Measurements from ENCODE around the gene KLK4. TPM values are rescaled to one million over a fixed set of nuclear protein-coding genes. Genes with fewer than 3 reads are reported as not detected.

The KLK4 gene
- total and polyA plus RNA-seq, 2 of the 4 experiments (the other 2 are of a cell fraction) = not detected

DNA sequence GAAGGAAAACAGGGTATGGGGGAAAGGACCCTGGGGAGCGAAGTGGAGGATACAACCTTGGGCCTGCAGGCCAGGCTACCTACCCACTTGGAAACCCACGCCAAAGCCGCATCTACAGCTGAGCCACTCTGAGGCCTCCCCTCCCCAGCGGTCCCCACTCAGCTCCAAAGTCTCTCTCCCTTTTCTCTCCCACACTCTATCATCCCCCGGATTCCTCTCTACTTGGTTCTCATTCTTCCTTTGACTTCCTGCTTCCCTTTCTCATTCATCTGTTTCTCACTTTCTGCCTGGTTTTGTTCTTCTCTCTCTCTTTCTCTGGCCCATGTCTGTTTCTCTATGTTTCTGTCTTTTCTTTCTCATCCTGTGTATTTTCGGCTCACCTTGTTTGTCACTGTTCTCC is 53.8 kb downstream of the KLK4 start:
- no peak overlapping the region for H2AK9ac ChIP-seq (replicated peaks; ENCODE audit: low read depth, low read length, poor library complexity)
- H3K9me3 ChIP-seq (ENCODE audit: control insufficient read depth, insufficient read depth, low read length) = 0 out of 2 replicates have a peak, but pooled peaks cover 4% of the 10 kb centered on the region
- intact Hi-C loops (cut with micrococcal nuclease) (no loop called here), in situ Hi-C loops (cut with MboI; ENCODE audit: low sequenced_read_pairs) (no loop called here), dilution Hi-C loops (cut with HindIII; ENCODE audit: low sequenced_read_pairs, unreplicated experiment) (no loop called here)
- 70% methylated on average over 2 of the region's 6 CpGs; no CpG with 5 or more reads in 1 of the 2 experiments for WGBS, 2 experiments (ENCODE audit: extremely low coverage in 2 of 2, insufficient read length in 1 of 2)
- H3K23ac ChIP-seq (ENCODE audit: low read depth, low read length) = no peak overlapping the region
- no peaks in the 10 kb centered on the region for H4K20me1 ChIP-seq (ENCODE audit: insufficient read depth, low read length)
- DNase-seq = no peak
- no peak overlapping the region for H3K18ac ChIP-seq (ENCODE audit: low read depth, low read length)
- H4K8ac ChIP-seq (ENCODE audit: low read depth in 2 of 2, low read length in 2 of 2) = no peak overlapping the region
- no peak overlapping the region for H2AFZ ChIP-seq (replicated peaks; ENCODE audit: low read length, poor library complexity)
- no peak overlapping the region for H3K56ac ChIP-seq (ENCODE audit: extremely low read depth, insufficient read depth, low read length)
- TF ChIP-seq MAFK (IDR thresholded peaks at IDR 0.05; ENCODE audit: low read depth, low read length) (no peak), BHLHE40 (IDR thresholded peaks at IDR 0.05; ENCODE audit: low read depth, low read length) (no peak), SMC3 (IDR thresholded peaks at IDR 0.05; ENCODE audit: low read depth, low read length) (no peak)
- TF ChIP-seq, protein P1, sequence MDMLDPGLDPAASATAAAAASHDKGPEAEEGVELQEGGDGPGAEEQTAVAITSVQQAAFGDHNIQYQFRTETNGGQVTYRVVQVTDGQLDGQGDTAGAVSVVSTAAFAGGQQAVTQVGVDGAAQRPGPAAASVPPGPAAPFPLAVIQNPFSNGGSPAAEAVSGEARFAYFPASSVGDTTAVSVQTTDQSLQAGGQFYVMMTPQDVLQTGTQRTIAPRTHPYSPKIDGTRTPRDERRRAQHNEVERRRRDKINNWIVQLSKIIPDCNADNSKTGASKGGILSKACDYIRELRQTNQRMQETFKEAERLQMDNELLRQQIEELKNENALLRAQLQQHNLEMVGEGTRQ (IDR thresholded peaks at IDR 0.05; ENCODE audit: low read depth, low read length) = no peak
- no peak for ATAC-seq (ENCODE audit: low read depth)
- H2BK5ac ChIP-seq (ENCODE audit: low read depth, low read length, poor library complexity, severe bottlenecking) = no peak overlapping the region
- CTCF ChIA-PET = no interaction called here
- no peak overlapping the region for H2BK15ac ChIP-seq (ENCODE audit: low read depth, low read length)
- H3K36me3 ChIP-seq (ENCODE audit: control insufficient read depth, insufficient read depth, low read length) = no peaks in the 10 kb centered on the region
- H3K9me1 ChIP-seq (ENCODE audit: insufficient read depth, low read length) = no peaks in the 10 kb centered on the region
- H4K91ac ChIP-seq (ENCODE audit: insufficient read depth, low read depth, low read length) = no peak overlapping the region
- no peaks in the 10 kb centered on the region for H3K4me1 ChIP-seq (ENCODE audit: control insufficient read depth, insufficient read depth, low read length)
- no peak overlapping the region for H2AK5ac ChIP-seq (ENCODE audit: low read depth, low read length)
- no peak overlapping the region for H3K4me3 ChIP-seq (ENCODE audit: insufficient read depth, low read depth, low read length)
- no peak overlapping the region for H2BK20ac ChIP-seq (ENCODE audit: low read depth, low read length)
- no peak overlapping the region for H3K4ac ChIP-seq (ENCODE audit: low read depth, low read length)
- POLR2A ChIA-PET (ENCODE audit: unreplicated experiment) = no interaction called here
- H3K27ac ChIP-seq (ENCODE audit: insufficient read depth, low read length) = no peak overlapping the region
- no peak overlapping the region for H4K5ac ChIP-seq (ENCODE audit: low read depth, low read length)
- H3K4me2 ChIP-seq (ENCODE audit: low read depth, low read length) = no peak overlapping the region
- no peak overlapping the region for H2BK120ac ChIP-seq (ENCODE audit: low read depth, low read length)
- H3K9ac ChIP-seq (ENCODE audit: low read depth, low read length) = no peak overlapping the region
- peaks cover 4% of the 10 kb centered on the region; the same call in 1 of the 2 replicates for H3K27me3 ChIP-seq (ENCODE audit: control insufficient read depth, insufficient read depth, low read length)
- H3K79me1 ChIP-seq (ENCODE audit: low read depth in 1 of 2, low read length in 2 of 2) = no peaks in the 10 kb centered on the region
- no peak overlapping the region for H3K14ac ChIP-seq (replicated peaks; ENCODE audit: low read depth, low read length)
- no TSS peak for BruUV-seq (replicated peaks)

Other genes with a start within 250 kb of the KLK4 start
- gene SHANK1, start 191.6 kb downstream of the KLK4 start, total RNA-seq (2012; rRNA removed) = 4.7 and 6.1 TPM in 2 replicates
- 6.7 and 7.6 TPM in 2 replicates for gene SHANK1, start 191.6 kb downstream of the KLK4 start, polyA plus RNA-seq (2012; rRNA removed)
- 17.0 and 19.2 TPM in 2 replicates for gene CLEC11A, start 188.0 kb downstream of the KLK4 start, total RNA-seq (2012; rRNA removed)
- 152 and 223 TPM in 2 replicates for gene CLEC11A, start 188.0 kb downstream of the KLK4 start, polyA plus RNA-seq (2012; rRNA removed)
- not detected in 2 replicates for gene GPR32, start 140.9 kb downstream of the KLK4 start, total RNA-seq (2012; rRNA removed)
- not detected in 2 replicates for gene GPR32, start 140.9 kb downstream of the KLK4 start, polyA plus RNA-seq (2012; rRNA removed)
- gene ACP4, start 121.0 kb downstream of the KLK4 start, total RNA-seq (2012; rRNA removed) = not detected in 2 replicates
- gene ACP4, start 121.0 kb downstream of the KLK4 start, polyA plus RNA-seq (2012; rRNA removed) = not detected in 2 replicates
- not detected in 2 replicates for gene KLK1, start 87.6 kb downstream of the KLK4 start, total RNA-seq (2012; rRNA removed)
- not detected in 2 replicates for gene KLK1, start 87.6 kb downstream of the KLK4 start, polyA plus RNA-seq (2012; rRNA removed)
- not detected in 2 replicates for gene KLK15, start 77.8 kb downstream of the KLK4 start, total RNA-seq (2012; rRNA removed)
- gene KLK15, start 77.8 kb downstream of the KLK4 start, polyA plus RNA-seq (2012; rRNA removed) = not detected in 2 replicates
- gene KLK3, start 56.5 kb downstream of the KLK4 start, total RNA-seq (2012; rRNA removed) = not detected in 2 replicates
- gene KLK3, start 56.5 kb downstream of the KLK4 start, polyA plus RNA-seq (2012; rRNA removed) = not detected in 2 replicates
- not detected in 2 replicates for gene KLK2, start 38.0 kb downstream of the KLK4 start, total RNA-seq (2012; rRNA removed)
- gene KLK2, start 38.0 kb downstream of the KLK4 start, polyA plus RNA-seq (2012; rRNA removed) = not detected in 2 replicates
- not detected in 2 replicates for gene KLK5, start 41.6 kb upstream of the KLK4 start, total RNA-seq (2012; rRNA removed)
- not detected in 2 replicates for gene KLK5, start 41.6 kb upstream of the KLK4 start, polyA plus RNA-seq (2012; rRNA removed)
- not detected in 2 replicates for gene KLK6, start 58.2 kb upstream of the KLK4 start, total RNA-seq (2012; rRNA removed)
- gene KLK6, start 58.2 kb upstream of the KLK4 start, polyA plus RNA-seq (2012; rRNA removed) = not detected in 2 replicates
- gene KLK7, start 72.5 kb upstream of the KLK4 start, total RNA-seq (2012; rRNA removed) = not detected in 2 replicates
- gene KLK7, start 72.5 kb upstream of the KLK4 start, polyA plus RNA-seq (2012; rRNA removed) = not detected in 2 replicates
- gene KLK8, start 90.2 kb upstream of the KLK4 start, total RNA-seq (2012; rRNA removed) = not detected in 2 replicates
- not detected in 2 replicates for gene KLK8, start 90.2 kb upstream of the KLK4 start, polyA plus RNA-seq (2012; rRNA removed)
- gene KLK10, start 108.3 kb upstream of the KLK4 start, total RNA-seq (2012; rRNA removed) = not detected in 2 replicates
- not detected in 2 replicates for gene KLK10, start 108.3 kb upstream of the KLK4 start, polyA plus RNA-seq (2012; rRNA removed)
- not detected in 2 replicates for gene KLK11, start 115.2 kb upstream of the KLK4 start, total RNA-seq (2012; rRNA removed)
- not detected in 2 replicates for gene KLK11, start 115.2 kb upstream of the KLK4 start, polyA plus RNA-seq (2012; rRNA removed)
- not detected in 2 replicates for gene KLK12, start 123.6 kb upstream of the KLK4 start, total RNA-seq (2012; rRNA removed)
- gene KLK12, start 123.6 kb upstream of the KLK4 start, polyA plus RNA-seq (2012; rRNA removed) = not detected in 2 replicates
- not detected in 2 replicates for gene KLK13, start 153.7 kb upstream of the KLK4 start, total RNA-seq (2012; rRNA removed)
- gene KLK13, start 153.7 kb upstream of the KLK4 start, polyA plus RNA-seq (2012; rRNA removed) = 0.16 TPM in 1 of 2 replicates, not detected in the other
- gene KLK14, start 171.5 kb upstream of the KLK4 start, total RNA-seq (2012; rRNA removed) = not detected in 2 replicates
- not detected in 2 replicates for gene KLK14, start 171.5 kb upstream of the KLK4 start, polyA plus RNA-seq (2012; rRNA removed)
- 2.0 and 2.2 TPM in 2 replicates for gene CTU1, start 197.0 kb upstream of the KLK4 start, total RNA-seq (2012; rRNA removed)
- 3.3 and 6.4 TPM in 2 replicates for gene CTU1, start 197.0 kb upstream of the KLK4 start, polyA plus RNA-seq (2012; rRNA removed)
- not detected in 2 replicates for gene SIGLEC9, start 213.5 kb upstream of the KLK4 start, total RNA-seq (2012; rRNA removed)
- 0.03 TPM in 1 of 2 replicates, not detected in the other for gene SIGLEC9, start 213.5 kb upstream of the KLK4 start, polyA plus RNA-seq (2012; rRNA removed)
- gene SIGLEC7, start 230.9 kb upstream of the KLK4 start, total RNA-seq (2012; rRNA removed) = not detected in 2 replicates
- gene SIGLEC7, start 230.9 kb upstream of the KLK4 start, polyA plus RNA-seq (2012; rRNA removed) = not detected in 2 replicates

Measured in IMR-90 (cell line).